Stimulated activated CD4-positive, alpha-beta T cell treated with anti-CD3 and anti-CD28 coated beads, TNF-alpha, amount 100 ng/mL, for 24 hours (primary cell): Measurements from ENCODE around the gene ZCCHC24.
"Not testable (repeated sequence)": the region's sequence is repeated elsewhere in the genome, so short reads cannot be mapped to it uniquely, and the experiment has no call there.

Experiments used
- DNase-seq, 3 experiments: peaks; one replicate each; pipeline ENCODE4 v3.0.0-alpha.2; 2020; ENCODE audit warnings: low read depth in 3 of 3

The ZCCHC24 gene

DNA sequence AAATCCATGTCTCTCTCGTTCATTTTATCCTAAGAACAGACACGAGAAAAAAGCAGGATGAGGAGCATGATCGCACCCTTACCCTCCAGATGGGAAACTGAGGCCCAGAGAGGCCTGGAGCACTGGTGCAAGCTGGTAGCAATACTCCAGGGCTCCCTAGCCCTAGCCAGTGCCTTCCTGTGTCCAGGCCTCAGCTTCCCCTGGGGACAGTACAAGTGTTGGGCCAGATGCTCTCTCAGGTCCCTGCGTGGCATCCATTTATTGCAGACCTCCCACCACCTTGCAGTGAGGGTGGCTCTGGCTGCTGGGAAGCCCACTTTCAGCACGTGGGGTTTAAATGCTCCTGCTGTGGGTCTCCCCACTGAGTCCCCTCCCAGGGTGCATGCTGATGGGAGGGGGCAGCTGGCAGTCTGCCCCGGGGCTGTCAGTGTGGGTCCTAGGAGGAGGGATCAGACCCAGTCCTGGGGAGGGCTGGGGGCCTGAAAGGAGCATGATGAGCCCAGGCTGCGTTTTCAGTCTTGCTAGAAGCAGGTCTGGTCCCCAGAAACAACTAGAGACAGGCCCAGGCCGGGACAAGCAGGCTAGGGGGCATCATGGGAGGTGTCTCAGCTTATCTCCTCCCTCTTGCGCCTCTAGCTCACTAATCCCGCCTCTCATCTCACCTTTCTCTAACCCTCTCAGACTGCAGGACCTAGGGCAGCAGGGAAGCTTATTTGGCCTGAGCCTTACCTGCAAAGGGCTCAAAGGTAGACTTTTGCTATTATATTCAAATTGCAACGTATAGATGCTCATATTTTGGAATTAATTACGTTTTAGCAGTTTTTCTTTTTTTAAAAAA is 98.8 kb downstream of the ZCCHC24 start:
- no peak for DNase-seq

- DNase-seq = no peak
Observed at GRCh38 chr10:79346012-79346340, 99.4 kb downstream of the ZCCHC24 start.

DNA sequence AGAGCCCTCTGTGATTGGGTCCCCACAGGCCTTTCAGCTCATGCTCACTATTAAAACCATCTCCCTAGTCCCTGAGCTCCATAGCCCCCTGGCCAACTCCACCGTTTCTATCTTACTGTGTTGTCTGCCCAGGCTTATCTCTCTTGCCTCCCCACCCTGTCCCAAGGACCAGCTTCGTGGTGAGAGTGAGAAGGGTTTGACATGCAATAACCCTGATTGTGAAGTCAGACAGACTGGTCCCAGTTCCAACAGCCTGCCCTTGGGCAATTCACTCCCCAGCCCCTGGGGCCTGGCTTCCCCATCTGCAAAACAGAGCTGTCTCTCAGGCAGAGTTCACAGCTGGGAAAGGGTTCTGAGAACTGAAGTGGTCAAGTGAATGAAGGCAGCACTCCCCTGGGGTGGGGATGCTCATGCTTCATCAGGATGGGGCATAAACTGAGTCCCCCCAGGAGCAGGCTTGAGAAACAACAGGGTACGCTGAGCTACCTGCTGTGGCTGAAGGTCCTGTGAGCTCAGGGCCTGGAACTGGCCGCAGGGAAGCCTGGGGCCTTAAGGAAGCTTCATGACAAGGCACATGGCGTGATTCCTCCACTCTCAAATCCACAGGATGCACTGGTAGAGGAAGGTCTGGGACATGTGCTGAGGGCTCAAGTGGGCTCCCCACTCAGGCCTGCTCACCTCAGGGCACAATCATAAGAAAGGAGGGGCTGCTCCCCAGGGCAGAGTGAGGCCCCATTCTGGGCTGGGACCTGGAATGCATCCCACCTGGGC is 100.0 kb downstream of the ZCCHC24 start:
- DNase-seq = no peak

DNA sequence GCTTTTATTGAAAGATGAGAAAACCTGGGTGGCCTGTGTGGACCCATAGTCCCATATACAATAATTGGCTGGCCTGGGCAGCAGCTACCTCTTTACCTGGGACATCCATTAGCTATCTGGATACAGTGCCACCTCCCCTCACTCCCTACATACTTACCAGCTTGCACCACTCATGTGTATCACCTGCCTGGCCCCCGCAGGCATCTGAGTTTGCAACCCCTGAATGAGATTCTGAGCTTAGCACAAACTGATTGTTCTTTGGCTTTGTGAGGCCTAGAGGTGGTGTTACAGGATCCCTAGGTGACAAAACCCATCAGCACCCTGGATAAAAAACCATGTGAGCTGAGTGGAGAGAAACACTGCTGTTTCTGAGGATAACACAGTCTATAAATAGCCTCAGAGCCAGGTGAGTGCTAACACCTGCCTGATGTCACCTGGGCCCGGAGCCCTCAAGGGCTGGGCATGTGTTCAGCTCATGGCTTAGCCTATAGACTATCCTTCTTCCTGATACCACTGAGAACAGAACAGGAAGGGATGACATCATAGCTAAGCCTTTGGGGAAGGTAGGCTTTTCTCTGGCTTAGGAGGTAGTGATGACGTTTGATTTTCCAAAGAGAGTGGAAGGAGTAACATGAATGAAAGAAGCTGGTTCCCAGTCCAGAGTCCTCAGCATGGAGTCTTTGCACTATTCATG is 100.8 kb downstream of the ZCCHC24 start:
- DNase-seq = no peak

DNA sequence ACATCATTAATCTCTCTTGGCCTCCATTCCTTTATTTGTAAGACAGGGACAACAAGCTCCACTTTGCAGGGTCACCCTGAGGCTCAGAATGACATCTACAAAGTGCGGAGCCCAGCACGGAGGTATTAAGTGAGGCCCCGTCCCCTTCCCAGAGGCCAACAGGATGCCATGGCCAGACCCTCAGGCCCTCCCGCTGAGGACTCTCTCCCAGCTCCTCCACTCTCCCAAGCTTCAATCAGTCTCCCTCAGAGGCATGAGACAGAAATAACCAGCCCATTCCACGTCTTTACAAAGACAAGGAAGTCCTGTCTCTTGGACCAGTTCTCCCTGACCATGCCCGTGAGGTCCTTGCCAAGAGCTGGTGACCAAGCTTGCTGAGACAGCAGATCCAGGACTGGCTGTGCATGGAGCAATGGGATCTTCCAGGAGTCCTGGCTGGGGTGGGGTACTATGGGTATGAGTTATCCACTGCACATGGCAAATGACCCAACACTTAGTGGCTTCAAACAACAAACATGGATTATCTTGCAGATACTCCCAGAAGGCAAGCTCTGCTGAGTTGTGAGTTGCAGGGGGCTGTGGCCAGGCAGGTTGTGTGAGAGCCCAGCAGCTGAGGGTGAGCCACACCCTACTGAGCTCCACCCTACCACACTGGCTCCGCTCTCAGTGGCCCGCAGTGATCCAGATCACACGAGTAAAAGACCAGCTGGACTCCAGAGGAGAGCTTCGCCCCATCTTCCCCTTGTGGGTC is 102.4 kb downstream of the ZCCHC24 start:
- no peak for DNase-seq

DNA sequence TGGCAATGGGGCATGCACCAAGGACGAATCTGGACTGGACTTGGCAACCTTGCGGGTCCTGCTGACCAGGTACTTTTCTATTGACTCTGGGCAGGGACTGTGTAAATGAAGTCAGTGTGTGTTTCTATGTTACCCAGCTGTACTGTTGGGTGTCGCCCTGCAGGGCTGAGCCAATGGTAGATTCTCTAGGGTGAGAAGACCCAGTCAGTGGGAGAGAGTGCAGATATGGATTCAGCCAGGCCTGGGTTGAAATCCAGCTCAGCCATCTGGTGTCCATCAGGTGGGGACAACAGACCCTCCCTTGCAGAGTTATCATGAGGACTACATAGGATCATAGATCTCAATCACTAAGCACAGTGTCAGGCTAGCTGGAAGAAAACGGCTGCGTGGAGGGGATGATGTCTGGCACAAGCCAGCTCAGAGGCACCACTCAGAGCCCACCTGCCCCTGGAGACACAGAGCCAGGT is 103.1 kb downstream of the ZCCHC24 start:
- no peak for DNase-seq

- DNase-seq = no peak
Observed at GRCh38 chr10:79340646-79341244, 104.7 kb downstream of the ZCCHC24 start.

GRCh38 chr10:79339266-79339665 is 106.2 kb downstream of the ZCCHC24 start:
- no peak for DNase-seq

GRCh38 chr10:79337783-79338469 is 107.5 kb downstream of the ZCCHC24 start:
- not testable (repeated sequence) for DNase-seq

GRCh38 chr10:79336739-79337138 is 108.7 kb downstream of the ZCCHC24 start:
- no peak for DNase-seq

- no peak for DNase-seq
Observed at GRCh38 chr10:79336276-79336675, 109.1 kb downstream of the ZCCHC24 start.

DNA sequence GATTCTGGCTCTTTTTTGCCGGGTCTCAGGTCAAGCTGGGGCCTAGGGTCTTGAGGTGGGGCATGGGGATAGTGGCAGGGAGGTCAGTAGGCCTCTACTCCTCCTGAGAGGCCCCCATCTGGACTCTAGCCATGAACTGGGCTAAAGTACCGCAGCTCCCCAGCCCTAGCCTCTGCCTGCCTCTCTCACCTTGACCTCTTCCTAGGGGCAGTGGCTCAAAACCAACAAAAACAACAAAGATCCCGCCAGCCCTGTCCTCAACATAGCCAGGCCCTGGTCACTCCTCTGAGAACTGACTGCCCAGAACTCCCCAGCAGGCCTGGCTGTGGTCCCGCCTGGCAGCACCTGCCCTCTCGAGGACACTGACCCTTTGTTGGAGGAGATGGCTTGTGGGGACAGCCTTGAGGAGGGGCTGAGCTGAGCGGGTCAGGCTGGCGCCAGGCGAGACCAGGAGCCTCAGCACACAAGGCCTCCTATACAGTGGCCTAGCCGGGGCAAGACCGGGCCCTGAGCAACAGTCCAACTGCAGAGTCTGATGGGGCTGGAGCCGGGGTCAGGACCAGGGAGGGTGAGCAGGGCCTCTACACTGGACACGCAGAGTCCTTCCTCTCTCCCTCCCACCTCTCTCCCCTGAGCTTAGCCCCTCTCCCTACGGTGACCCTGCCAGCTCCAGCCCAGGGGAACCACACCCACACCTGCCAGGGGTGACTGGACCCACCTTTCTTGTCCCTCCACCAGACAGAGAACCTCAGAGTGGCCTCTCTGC is 109.8 kb downstream of the ZCCHC24 start:
- DNase-seq = no peak

DNA sequence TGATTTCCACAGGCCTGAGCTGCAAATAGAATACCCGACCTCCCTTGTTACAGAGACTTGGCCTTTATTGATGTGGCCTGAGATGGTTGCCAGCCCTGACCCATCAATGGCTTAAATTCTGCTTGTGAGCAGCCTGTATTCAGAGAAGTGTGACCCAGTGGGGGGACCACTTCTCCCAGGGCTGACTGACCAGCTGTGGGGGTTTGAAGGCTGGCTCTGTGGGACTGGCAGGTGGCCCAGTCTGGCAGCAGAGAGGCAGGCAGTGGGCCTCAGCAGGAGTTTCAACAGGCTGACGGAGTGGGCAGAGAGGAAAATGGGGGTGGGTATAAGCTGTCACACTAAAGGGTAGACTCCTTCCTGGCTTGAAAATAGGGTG is 110.3 kb downstream of the ZCCHC24 start:
- DNase-seq = no peak

- DNase-seq = no peak
Observed at GRCh38 chr10:79334573-79334972, 110.9 kb downstream of the ZCCHC24 start.

- DNase-seq = no peak
Observed at GRCh38 chr10:79333513-79333912, 111.9 kb downstream of the ZCCHC24 start.

- not testable (repeated sequence) for DNase-seq
Observed at GRCh38 chr10:79332610-79333315, 112.7 kb downstream of the ZCCHC24 start.
